ENCODE measurements around the gene SNRPA. TPM values are rescaled to one million over a fixed set of nuclear protein-coding genes. Genes with fewer than 3 reads are reported as not detected.

The SNRPA gene
- total and polyA plus RNA-seq, 2 of the 13 experiments (the other 11 are each of a cell fraction or from before 2014, with no cell fraction given): 59.6 to 162 TPM

DNA sequence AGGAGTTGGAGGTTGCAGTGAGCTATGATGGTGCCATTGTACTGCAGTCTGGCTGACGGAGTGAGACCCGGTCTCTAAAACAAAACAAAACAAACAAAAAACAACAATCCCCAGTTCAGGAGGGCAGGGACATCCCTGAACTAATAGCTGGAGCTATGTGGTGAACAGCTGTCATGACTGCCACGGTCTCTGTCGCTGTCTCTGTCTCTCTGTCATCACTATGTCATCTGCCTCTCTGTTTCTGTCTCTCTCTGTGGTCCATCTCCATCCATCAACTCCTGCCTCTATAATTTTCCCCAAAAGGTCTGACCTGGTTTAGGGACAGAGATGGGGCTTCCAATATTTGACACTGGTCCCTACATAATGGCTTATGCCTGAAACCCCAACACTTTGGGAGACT lies 26.7 kb upstream of the SNRPA start (continued):
- no peak for TF ChIP-seq KDM5B (CRISPR knock-in tag; IDR thresholded peaks at IDR 0.05; ENCODE audit: borderline replicate concordance)

DNA sequence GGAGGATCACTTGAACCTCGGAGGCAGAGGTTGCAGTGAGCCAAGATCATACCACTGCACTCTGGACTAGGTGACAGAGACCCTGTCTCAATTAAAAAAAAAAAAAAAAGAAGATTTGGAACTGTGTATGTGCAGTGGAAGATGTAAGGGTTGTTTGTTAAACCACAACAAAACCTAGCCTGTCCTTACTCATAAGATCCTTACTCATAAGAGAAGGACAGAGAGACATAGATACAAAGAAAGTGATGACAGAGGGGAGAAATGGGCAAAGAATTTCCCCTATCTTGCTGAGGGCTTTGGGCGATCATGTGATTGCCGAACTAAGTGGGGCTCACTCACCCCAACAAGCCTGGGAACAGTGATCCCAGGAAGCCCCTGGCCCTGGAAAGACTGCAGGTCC lies 26.1 kb upstream of the SNRPA start:
- Histone ChIP-seq H4K20me1 (ENCODE audit: insufficient read depth, low read length) (no peaks in the 10 kb centered on the region), H3K4me2 (ENCODE audit: low read depth, low read length) (no peak overlapping the region), H3K4me1 (ENCODE audit: insufficient read depth, low read length) (peaks cover 28% of the 10 kb centered on the region), H2AFZ (ENCODE audit: low read length) (no peak overlapping the region), H3K4me3 (replicated peaks in 1 of 3; ENCODE audit: insufficient read depth in 1 of 3, low read depth in 2 of 3, low read length in 3 of 3) (no peak overlapping the region), H3K9me3 (ENCODE audit: low read length) (no peaks in the 10 kb centered on the region), H3K27ac (ENCODE audit: extremely low read length, insufficient read depth, low read length) (no peak overlapping the region), H3K27me3 (ENCODE audit: control insufficient read depth in 1 of 2, insufficient read depth in 2 of 2, low read length in 2 of 2) (no peaks in the 10 kb centered on the region), H3K9ac (ENCODE audit: insufficient read depth, low read depth, low read length) (no peak overlapping the region), H3K36me3 (replicated peaks in 1 of 2; ENCODE audit: control insufficient read depth in 1 of 2, insufficient read depth in 2 of 2, low read length in 2 of 2) (peaks cover 12 to 54% of the 10 kb centered on the region in 2 experiments; a peak in 4 of 5 replicates), H3K79me2 (ENCODE audit: insufficient read depth, low read length) (peaks cover 31% of the 10 kb centered on the region)
- FAIRE-seq (no peak), ATAC-seq (no peak), DNase-seq (ENCODE audit: low spot score) (no peak)
- no TSS peak for BruUV-seq (replicated peaks)
- ChIA-PET POLR2A (interaction anchor here (0.6 kb wide), 1 partner anchor 30 kb away, joined by 3 read pairs; no protein-coding TSS in a partner anchor), CTCF (ENCODE audit: low intra/inter-chr PET ratio, low total read pairs) (no interaction called here)
- 100% methylated on average over 3 of the region's 3 CpGs for WGBS (ENCODE audit: low lambda C conversion rate)
- in situ Hi-C loops (cut with HindIII; ENCODE audit: extremely low pct_ligation_motif_present, low pct_unique_long_range_greater_than_20kb) (no loop called here), intact Hi-C loops (cut with micrococcal nuclease; ENCODE audit: unreplicated experiment) (no loop called here)
- TF ChIP-seq, protein P1, sequence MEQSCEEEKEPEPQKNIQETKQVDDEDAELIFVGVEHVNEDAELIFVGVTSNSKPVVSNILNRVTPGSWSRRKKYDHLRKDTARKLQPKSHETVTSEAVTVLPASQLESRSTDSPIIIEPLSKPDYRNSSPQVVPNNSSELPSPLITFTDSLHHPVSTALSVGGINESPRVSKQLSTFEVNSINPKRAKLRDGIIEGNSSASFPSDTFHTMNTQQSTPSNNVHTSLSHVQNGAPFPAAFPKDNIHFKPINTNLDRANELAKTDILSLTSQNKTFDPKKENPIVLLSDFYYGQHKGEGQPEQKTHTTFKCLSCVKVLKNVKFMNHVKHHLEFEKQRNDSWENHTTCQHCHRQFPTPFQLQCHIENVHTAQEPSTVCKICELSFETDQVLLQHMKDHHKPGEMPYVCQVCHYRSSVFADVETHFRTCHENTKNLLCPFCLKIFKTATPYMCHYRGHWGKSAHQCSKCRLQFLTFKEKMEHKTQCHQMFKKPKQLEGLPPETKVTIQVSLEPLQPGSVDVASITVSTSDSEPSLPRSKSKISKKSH (CRISPR knock-in tag; IDR thresholded peaks at IDR 0.05; ENCODE audit: borderline replicate concordance): no peak
- TF ChIP-seq, protein P2, sequence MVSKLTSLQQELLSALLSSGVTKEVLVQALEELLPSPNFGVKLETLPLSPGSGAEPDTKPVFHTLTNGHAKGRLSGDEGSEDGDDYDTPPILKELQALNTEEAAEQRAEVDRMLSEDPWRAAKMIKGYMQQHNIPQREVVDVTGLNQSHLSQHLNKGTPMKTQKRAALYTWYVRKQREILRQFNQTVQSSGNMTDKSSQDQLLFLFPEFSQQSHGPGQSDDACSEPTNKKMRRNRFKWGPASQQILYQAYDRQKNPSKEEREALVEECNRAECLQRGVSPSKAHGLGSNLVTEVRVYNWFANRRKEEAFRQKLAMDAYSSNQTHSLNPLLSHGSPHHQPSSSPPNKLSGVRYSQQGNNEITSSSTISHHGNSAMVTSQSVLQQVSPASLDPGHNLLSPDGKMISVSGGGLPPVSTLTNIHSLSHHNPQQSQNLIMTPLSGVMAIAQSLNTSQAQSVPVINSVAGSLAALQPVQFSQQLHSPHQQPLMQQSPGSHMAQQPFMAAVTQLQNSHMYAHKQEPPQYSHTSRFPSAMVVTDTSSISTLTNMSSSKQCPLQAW (CRISPR knock-in tag; IDR thresholded peaks at IDR 0.05): no peak
- TF ChIP-seq ZNF883 (CRISPR knock-in tag; IDR thresholded peaks at IDR 0.05; ENCODE audit: not compliant biosample characterization): no peak
- TF ChIP-seq SMARCC2 (IDR thresholded peaks at IDR 0.05): no peak
- TF ChIP-seq, protein P3, sequence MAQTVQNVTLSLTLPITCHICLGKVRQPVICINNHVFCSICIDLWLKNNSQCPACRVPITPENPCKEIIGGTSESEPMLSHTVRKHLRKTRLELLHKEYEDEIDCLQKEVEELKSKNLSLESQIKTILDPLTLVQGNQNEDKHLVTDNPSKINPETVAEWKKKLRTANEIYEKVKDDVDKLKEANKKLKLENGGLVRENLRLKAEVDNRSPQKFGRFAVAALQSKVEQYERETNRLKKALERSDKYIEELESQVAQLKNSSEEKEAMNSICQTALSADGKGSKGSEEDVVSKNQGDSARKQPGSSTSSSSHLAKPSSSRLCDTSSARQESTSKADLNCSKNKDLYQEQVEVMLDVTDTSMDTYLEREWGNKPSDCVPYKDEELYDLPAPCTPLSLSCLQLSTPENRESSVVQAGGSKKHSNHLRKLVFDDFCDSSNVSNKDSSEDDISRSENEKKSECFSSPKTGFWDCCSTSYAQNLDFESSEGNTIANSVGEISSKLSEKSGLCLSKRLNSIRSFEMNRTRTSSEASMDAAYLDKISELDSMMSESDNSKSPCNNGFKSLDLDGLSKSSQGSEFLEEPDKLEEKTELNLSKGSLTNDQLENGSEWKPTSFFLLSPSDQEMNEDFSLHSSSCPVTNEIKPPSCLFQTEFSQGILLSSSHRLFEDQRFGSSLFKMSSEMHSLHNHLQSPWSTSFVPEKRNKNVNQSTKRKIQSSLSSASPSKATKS (CRISPR knock-in tag; IDR thresholded peaks at IDR 0.05): no peak
- no peak for TF ChIP-seq SIN3A (IDR thresholded peaks at IDR 0.05; ENCODE audit: borderline replicate concordance, low read depth, low read length)
- TF ChIP-seq, protein P4, sequence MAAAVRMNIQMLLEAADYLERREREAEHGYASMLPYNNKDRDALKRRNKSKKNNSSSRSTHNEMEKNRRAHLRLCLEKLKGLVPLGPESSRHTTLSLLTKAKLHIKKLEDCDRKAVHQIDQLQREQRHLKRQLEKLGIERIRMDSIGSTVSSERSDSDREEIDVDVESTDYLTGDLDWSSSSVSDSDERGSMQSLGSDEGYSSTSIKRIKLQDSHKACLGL (CRISPR knock-in tag; IDR thresholded peaks at IDR 0.05): no peak
- TF ChIP-seq, protein P5, sequence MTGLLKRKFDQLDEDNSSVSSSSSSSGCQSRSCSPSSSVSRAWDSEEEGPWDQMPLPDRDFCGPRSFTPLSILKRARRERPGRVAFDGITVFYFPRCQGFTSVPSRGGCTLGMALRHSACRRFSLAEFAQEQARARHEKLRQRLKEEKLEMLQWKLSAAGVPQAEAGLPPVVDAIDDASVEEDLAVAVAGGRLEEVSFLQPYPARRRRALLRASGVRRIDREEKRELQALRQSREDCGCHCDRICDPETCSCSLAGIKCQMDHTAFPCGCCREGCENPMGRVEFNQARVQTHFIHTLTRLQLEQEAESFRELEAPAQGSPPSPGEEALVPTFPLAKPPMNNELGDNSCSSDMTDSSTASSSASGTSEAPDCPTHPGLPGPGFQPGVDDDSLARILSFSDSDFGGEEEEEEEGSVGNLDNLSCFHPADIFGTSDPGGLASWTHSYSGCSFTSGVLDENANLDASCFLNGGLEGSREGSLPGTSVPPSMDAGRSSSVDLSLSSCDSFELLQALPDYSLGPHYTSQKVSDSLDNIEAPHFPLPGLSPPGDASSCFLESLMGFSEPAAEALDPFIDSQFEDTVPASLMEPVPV (CRISPR knock-in tag; IDR thresholded peaks at IDR 0.05): no peak
- TF ChIP-seq, protein P6, sequence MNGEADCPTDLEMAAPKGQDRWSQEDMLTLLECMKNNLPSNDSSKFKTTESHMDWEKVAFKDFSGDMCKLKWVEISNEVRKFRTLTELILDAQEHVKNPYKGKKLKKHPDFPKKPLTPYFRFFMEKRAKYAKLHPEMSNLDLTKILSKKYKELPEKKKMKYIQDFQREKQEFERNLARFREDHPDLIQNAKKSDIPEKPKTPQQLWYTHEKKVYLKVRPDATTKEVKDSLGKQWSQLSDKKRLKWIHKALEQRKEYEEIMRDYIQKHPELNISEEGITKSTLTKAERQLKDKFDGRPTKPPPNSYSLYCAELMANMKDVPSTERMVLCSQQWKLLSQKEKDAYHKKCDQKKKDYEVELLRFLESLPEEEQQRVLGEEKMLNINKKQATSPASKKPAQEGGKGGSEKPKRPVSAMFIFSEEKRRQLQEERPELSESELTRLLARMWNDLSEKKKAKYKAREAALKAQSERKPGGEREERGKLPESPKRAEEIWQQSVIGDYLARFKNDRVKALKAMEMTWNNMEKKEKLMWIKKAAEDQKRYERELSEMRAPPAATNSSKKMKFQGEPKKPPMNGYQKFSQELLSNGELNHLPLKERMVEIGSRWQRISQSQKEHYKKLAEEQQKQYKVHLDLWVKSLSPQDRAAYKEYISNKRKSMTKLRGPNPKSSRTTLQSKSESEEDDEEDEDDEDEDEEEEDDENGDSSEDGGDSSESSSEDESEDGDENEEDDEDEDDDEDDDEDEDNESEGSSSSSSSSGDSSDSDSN (CRISPR knock-in tag; IDR thresholded peaks at IDR 0.05): no peak
- no peak for TF ChIP-seq ZNF34 (CRISPR knock-in tag; IDR thresholded peaks at IDR 0.05; ENCODE audit: borderline replicate concordance)
- TF ChIP-seq JARID2 (CRISPR knock-in tag; IDR thresholded peaks at IDR 0.05; ENCODE audit: insufficient replicate concordance): no peak

Data from HepG2 (cell line).